ENCODE measurements around the gene SLC10A7.

Gene SLC10A7

DNA sequence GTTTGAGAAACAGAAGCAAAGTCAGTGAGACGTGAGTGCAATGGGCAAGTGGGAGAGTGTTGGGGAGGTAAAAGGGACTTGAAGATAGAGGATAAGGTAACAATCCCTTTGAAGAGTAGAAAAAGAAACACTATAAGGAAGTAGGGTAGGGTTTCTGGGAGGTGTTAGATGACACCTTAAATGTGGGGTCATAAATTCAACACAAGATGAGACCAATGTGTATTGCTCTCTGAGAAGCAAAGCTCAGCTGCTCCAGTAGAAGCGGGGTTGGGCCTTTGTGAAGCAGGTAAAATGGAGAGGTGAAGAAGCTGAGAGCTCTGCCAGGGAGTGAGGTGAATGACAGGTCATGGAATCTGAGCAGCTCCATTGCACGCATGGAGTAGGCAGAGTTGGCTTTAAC lies 222.1 kb downstream of the SLC10A7 start:
- H3K4me1 ChIP-seq (ENCODE audit: control insufficient read depth, insufficient read depth, low read length) = no peaks in the 10 kb centered on the region
- no peaks in the 10 kb centered on the region for H3K27me3 ChIP-seq (ENCODE audit: control insufficient read depth, insufficient read depth, low read length, poor library complexity, severe bottlenecking)
- no peaks in the 10 kb centered on the region for H3K9me3 ChIP-seq (ENCODE audit: control insufficient read depth, low read length)
- no peaks in the 10 kb centered on the region for H3K36me3 ChIP-seq (ENCODE audit: control insufficient read depth, insufficient read depth, low read length)
- no peak overlapping the region for H3K4me3 ChIP-seq (ENCODE audit: insufficient read depth, low read depth, low read length)
- no peak overlapping the region for H3K27ac ChIP-seq (ENCODE audit: insufficient read depth, low read depth, low read length, poor library complexity, severe bottlenecking)
- WGBS, 2 experiments = 90 to 92% methylated on average over 3 of the region's 3 CpGs

DNA sequence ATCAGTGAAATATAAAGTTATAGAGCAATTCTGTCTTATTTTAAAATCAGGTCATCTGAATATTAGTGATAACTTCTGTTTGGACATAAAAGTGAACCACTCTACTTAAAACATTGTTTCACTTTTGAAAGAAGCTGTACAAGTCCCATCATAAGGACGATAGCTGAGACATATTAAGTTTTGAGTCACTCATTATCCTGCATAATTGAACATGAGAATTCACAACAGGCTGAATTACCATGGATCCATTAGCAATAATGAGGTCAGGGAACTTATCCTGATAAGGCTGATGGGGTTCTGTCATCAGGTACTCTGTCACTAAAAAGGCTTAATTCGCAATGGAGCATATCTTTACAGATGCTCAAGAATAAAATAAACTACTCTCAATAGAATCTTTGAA lies 227.0 kb downstream of the SLC10A7 start:
- 81 to 96% methylated on average over 2 of the region's 2 CpGs for WGBS, 2 experiments
- no peak overlapping the region for H3K4me3 ChIP-seq (ENCODE audit: insufficient read depth, low read depth, low read length)

DNA sequence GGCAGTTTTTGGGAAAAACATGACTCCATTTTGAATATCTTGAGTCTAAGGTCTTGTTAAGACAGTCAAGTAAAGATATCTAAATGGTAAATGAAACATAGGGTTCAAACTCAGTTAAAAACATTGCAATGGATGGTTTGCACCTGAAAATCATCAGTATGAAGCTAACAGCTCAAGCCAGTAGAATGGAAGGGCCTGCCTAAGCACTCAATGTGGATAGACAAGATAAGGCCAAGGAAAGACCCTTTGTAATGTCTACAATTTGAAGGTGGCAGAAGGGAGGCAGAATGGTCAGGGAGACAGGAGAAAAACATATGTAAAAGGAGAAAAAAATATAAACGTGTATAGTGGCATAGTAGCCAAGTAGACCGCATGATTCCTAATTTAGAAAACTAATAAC lies 229.2 kb downstream of the SLC10A7 start:
- 83 to 95% methylated on average over 1 to 2 of the region's 2 CpGs for WGBS, 2 experiments
- no peaks in the 10 kb centered on the region for H3K4me1 ChIP-seq (ENCODE audit: control insufficient read depth, insufficient read depth, low read length)
- H3K36me3 ChIP-seq (ENCODE audit: control insufficient read depth, insufficient read depth, low read length) = no peaks in the 10 kb centered on the region
- no peak overlapping the region for H3K27ac ChIP-seq (ENCODE audit: insufficient read depth, low read depth, low read length, poor library complexity, severe bottlenecking)
- no peaks in the 10 kb centered on the region for H3K27me3 ChIP-seq (ENCODE audit: control insufficient read depth, insufficient read depth, low read length, poor library complexity, severe bottlenecking)
- H3K4me3 ChIP-seq (ENCODE audit: insufficient read depth, low read depth, low read length) = no peak overlapping the region
- no peaks in the 10 kb centered on the region for H3K9me3 ChIP-seq (ENCODE audit: control insufficient read depth, low read length)

More for the DNA sequence above, 227.0 kb downstream of the SLC10A7 start:
- Histone ChIP-seq H3K4me1 (ENCODE audit: control insufficient read depth, insufficient read depth, low read length) (no peaks in the 10 kb centered on the region), H3K27ac (ENCODE audit: insufficient read depth, low read depth, low read length, poor library complexity, severe bottlenecking) (no peak overlapping the region), H3K27me3 (ENCODE audit: control insufficient read depth, insufficient read depth, low read length, poor library complexity, severe bottlenecking) (no peaks in the 10 kb centered on the region), H3K36me3 (ENCODE audit: control insufficient read depth, insufficient read depth, low read length) (no peaks in the 10 kb centered on the region), H3K9me3 (ENCODE audit: control insufficient read depth, low read length) (no peaks in the 10 kb centered on the region)

DNA sequence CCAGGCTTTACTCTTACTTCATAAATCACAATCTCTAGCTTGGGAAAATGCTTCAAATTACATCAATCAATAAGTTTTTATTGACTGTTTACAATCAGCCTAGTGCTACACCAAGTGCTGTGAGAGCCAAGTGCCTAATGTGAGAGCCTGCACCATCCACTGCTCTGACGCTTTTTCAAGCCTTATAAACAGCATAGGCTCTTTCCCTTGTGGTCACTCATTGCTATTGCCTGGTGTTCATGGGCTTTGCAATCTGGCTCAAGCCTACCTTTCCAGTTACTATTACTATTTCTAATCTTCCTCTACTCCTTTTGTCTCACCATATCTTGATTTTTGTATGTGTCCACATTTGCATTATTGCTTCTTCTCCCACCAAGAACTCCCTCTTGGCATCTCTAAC lies 230.4 kb downstream of the SLC10A7 start:
- 83 to 87% methylated on average over 1 of the region's 1 CpG for WGBS, 2 experiments
- H3K27me3 ChIP-seq (ENCODE audit: control insufficient read depth, insufficient read depth, low read length, poor library complexity, severe bottlenecking) = no peaks in the 10 kb centered on the region
- H3K4me3 ChIP-seq (ENCODE audit: insufficient read depth, low read depth, low read length) = no peak overlapping the region
- H3K4me1 ChIP-seq (ENCODE audit: control insufficient read depth, insufficient read depth, low read length) = no peaks in the 10 kb centered on the region
- no peak overlapping the region for H3K27ac ChIP-seq (ENCODE audit: insufficient read depth, low read depth, low read length, poor library complexity, severe bottlenecking)
- H3K9me3 ChIP-seq (ENCODE audit: control insufficient read depth, low read length) = no peaks in the 10 kb centered on the region
- H3K36me3 ChIP-seq (ENCODE audit: control insufficient read depth, insufficient read depth, low read length) = no peaks in the 10 kb centered on the region

DNA sequence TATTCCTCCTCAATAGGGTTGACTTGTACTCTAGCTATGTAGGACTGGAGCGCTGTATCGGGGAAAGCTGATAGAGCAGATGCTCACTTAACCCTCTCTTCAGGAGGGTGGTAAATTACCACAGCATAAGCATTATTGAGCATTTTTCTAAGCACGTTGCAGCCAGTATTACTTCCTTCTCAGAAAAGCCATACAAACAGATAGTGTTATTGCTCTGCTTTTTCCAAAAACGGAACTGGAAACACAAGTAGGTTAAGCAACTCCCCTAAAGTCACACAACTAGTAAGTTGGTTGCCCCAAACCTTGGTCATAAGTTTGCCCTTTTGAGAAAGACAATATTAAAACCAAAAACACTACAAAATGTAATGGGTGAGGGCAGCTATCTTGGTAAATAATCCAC lies 233.5 kb downstream of the SLC10A7 start:
- WGBS, 2 experiments = 93 to 95% methylated on average over 4 of the region's 4 CpGs

DNA sequence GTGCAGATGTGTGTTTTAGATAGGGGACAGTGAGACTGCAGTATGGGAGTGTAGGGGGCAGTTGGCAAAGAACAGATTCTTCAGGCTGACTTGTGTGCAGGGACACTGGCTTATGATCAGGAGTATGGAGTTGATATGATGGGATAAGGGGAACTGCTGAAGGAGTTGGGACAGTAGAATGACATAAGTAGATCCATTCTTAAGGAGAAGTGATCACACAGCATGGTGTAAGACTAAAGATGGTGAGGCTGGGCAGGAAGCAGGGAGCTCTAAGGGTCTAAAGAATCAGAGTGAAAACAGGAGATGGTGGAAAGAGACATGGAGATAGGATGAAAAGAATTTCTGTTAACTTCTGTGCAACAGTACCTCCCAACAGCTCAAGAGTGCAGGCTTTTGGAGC lies 236.7 kb downstream of the SLC10A7 start:
- no peaks in the 10 kb centered on the region for H3K27me3 ChIP-seq (ENCODE audit: control insufficient read depth, insufficient read depth, low read length, poor library complexity, severe bottlenecking)
- no peaks in the 10 kb centered on the region for H3K9me3 ChIP-seq (ENCODE audit: control insufficient read depth, low read length)
- H3K36me3 ChIP-seq (ENCODE audit: control insufficient read depth, insufficient read depth, low read length) = no peaks in the 10 kb centered on the region
- H3K4me1 ChIP-seq (ENCODE audit: control insufficient read depth, insufficient read depth, low read length) = no peaks in the 10 kb centered on the region
- H3K4me3 ChIP-seq (ENCODE audit: insufficient read depth, low read depth, low read length) = no peak overlapping the region
- no peak overlapping the region for H3K27ac ChIP-seq (ENCODE audit: insufficient read depth, low read depth, low read length, poor library complexity, severe bottlenecking)

More for the DNA sequence above, 233.5 kb downstream of the SLC10A7 start:
- Histone ChIP-seq H3K4me3 (ENCODE audit: insufficient read depth, low read depth, low read length) (no peak overlapping the region), H3K27ac (ENCODE audit: insufficient read depth, low read depth, low read length, poor library complexity, severe bottlenecking) (no peak overlapping the region), H3K36me3 (ENCODE audit: control insufficient read depth, insufficient read depth, low read length) (no peaks in the 10 kb centered on the region), H3K27me3 (ENCODE audit: control insufficient read depth, insufficient read depth, low read length, poor library complexity, severe bottlenecking) (no peaks in the 10 kb centered on the region), H3K4me1 (ENCODE audit: control insufficient read depth, insufficient read depth, low read length) (no peaks in the 10 kb centered on the region), H3K9me3 (ENCODE audit: control insufficient read depth, low read length) (no peaks in the 10 kb centered on the region)

DNA sequence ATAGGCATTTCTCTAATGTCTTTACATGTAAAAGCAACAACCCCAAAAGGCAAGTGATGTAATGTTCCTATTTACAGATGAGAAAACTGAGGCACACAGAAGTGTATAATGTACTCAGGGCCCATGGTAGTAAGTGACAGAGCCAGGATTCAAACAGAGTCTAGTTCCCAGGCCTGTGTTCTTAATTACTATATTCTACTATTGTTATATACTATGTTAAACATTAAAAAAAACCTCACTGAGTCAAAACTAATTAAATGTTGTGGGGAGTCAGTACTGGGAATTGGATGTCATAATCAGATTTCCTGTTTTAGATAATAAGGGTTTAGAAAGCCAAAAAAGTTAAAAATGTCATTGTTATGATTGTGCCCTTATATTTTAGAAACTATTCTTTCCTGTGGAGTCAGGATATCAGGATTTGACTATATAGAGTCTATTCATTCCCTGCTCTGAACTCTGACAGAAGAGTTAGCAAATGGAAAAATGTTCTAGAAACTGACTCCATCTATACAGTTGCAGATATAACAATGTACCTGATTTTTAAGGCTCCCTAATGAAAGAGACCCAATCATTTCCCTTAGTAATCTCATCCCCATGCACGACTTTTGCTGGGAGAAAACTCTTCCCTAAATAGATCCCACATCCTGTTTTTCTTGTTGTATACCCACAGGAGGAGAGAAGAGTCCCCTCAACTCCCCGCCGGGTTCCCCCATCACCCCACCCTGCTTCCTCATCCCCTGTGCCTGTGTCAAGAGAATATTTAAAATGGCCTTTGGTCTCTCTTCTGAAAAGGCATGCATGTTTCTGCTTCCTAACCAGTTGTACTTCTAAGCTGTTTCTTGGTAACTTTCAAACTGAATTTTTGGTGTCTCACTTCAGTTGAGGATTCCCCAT lies 237.7 kb downstream of the SLC10A7 start:
- H3K4me1 ChIP-seq (ENCODE audit: control insufficient read depth, insufficient read depth, low read length) = no peaks in the 10 kb centered on the region
- H3K36me3 ChIP-seq (ENCODE audit: control insufficient read depth, insufficient read depth, low read length) = no peaks in the 10 kb centered on the region
- no peaks in the 10 kb centered on the region for H3K27me3 ChIP-seq (ENCODE audit: control insufficient read depth, insufficient read depth, low read length, poor library complexity, severe bottlenecking)
- no peak overlapping the region for H3K27ac ChIP-seq (ENCODE audit: insufficient read depth, low read depth, low read length, poor library complexity, severe bottlenecking)
- H3K9me3 ChIP-seq (ENCODE audit: control insufficient read depth, low read length) = no peaks in the 10 kb centered on the region
- H3K4me3 ChIP-seq (ENCODE audit: insufficient read depth, low read depth, low read length) = no peak overlapping the region
- 70 to 74% methylated on average over 2 to 3 of the region's 3 CpGs for WGBS, 2 experiments

DNA sequence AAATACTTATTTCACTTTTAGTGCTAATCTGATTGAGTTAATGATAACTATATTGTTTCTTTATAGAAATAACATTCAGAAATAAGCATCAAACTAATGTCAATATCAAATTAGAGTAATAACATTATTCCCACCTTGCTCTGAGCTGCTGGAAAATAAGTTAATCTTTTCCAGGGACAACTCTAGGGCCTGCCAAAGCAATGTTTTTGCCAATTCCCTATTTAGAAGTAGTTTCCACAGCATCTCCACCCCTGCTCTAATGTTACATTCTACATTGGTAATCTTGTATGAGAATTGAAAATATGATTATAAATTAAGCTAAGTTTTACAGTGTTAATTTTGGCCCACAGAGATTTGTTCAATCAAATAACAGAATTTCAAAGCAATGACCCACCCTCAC lies 239.1 kb downstream of the SLC10A7 start:
- no peaks in the 10 kb centered on the region for H3K27me3 ChIP-seq (ENCODE audit: control insufficient read depth, insufficient read depth, low read length, poor library complexity, severe bottlenecking)
- H3K36me3 ChIP-seq (ENCODE audit: control insufficient read depth, insufficient read depth, low read length) = no peaks in the 10 kb centered on the region
- no peak overlapping the region for H3K4me3 ChIP-seq (ENCODE audit: insufficient read depth, low read depth, low read length)
- no peaks in the 10 kb centered on the region for H3K4me1 ChIP-seq (ENCODE audit: control insufficient read depth, insufficient read depth, low read length)
- no peak overlapping the region for H3K27ac ChIP-seq (ENCODE audit: insufficient read depth, low read depth, low read length, poor library complexity, severe bottlenecking)
- H3K9me3 ChIP-seq (ENCODE audit: control insufficient read depth, low read length) = no peaks in the 10 kb centered on the region

DNA sequence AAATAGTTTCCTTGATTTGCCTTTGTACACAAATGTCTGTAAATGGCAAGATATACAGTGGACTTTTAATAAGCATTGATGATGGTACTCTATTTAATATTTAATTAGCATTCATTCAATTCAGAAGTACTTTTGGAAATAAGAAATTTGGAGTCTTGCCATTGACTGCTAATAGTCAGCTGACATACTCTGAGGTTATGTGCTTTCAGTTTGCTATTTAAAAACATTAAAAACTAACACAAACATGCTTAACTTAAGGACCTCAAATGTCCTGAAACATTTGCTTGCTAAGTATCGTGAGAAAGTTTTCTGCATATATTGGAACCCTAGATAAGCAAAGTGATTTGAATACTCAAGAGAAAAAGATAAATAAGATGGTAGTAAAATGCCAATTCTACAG lies 242.8 kb downstream of the SLC10A7 start:
- 92% methylated on average over 1 of the region's 1 CpG for WGBS, 2 experiments
- Histone ChIP-seq H3K4me3 (ENCODE audit: insufficient read depth, low read depth, low read length) (no peak overlapping the region), H3K27me3 (ENCODE audit: control insufficient read depth, insufficient read depth, low read length, poor library complexity, severe bottlenecking) (no peaks in the 10 kb centered on the region), H3K9me3 (ENCODE audit: control insufficient read depth, low read length) (no peaks in the 10 kb centered on the region), H3K4me1 (ENCODE audit: control insufficient read depth, insufficient read depth, low read length) (no peaks in the 10 kb centered on the region), H3K36me3 (ENCODE audit: control insufficient read depth, insufficient read depth, low read length) (no peaks in the 10 kb centered on the region), H3K27ac (ENCODE audit: insufficient read depth, low read depth, low read length, poor library complexity, severe bottlenecking) (no peak overlapping the region)

DNA sequence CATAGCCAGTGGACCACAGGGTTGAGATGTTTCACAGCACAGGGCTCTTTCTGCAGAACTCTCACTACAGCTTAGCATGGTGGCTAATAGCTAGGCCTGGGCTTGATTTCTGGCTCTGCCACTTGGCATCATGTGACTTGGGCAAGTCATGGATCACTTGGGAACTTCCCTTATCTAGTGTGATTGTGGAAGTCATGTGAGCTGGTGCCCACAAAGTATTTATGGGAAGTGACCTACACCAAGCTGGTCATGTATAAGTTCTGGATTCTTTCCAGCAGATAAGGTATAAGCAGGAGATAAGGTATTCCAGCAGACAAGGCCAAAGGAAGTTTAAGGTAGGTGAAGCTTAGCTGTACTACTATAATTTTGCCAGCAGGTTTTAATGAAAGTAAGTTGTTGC lies 246.4 kb downstream of the SLC10A7 start:
- H3K36me3 ChIP-seq (ENCODE audit: control insufficient read depth, insufficient read depth, low read length) = no peaks in the 10 kb centered on the region
- no peak overlapping the region for H3K27ac ChIP-seq (ENCODE audit: insufficient read depth, low read depth, low read length, poor library complexity, severe bottlenecking)
- H3K9me3 ChIP-seq (ENCODE audit: control insufficient read depth, low read length) = no peaks in the 10 kb centered on the region
- no peak overlapping the region for H3K4me3 ChIP-seq (ENCODE audit: insufficient read depth, low read depth, low read length)
- H3K4me1 ChIP-seq (ENCODE audit: control insufficient read depth, insufficient read depth, low read length) = no peaks in the 10 kb centered on the region
- no peaks in the 10 kb centered on the region for H3K27me3 ChIP-seq (ENCODE audit: control insufficient read depth, insufficient read depth, low read length, poor library complexity, severe bottlenecking)
